ENCODE data around the gene SLC4A1AP. TPM values are rescaled to one million over a fixed set of nuclear protein-coding genes. Genes with fewer than 3 reads are reported as not detected.

Gene SLC4A1AP
- total RNA-seq, 1 experiment from 2014 or later = 29.7 TPM

DNA sequence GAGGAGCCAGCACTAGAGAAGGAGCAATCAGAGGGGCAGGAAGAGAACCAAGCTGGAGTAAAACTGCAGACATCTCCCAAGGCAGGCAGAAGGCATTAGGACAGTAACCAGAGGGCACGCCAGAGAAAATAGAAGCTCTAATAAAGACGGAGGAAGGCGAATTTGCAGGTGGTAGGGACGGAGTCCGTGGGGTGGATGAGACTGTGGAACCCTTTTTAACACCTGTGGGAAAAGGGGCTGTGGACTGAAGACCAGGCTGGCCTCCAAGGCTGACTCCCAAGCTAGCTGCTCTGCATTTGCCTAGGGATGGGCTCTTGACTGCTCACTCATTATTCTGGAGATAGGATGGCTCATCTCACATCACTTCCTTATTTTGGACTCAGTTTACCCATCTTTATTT lies 49.5 kb downstream of the SLC4A1AP start:
- ChIA-PET POLR2A (ENCODE audit: low non-redundant PET) (interaction anchor here (0.6 kb wide), 1 partner anchor 22 kb away, joined by 3 read pairs; no protein-coding TSS in a partner anchor), CTCF (interaction anchor here (0.6 kb wide), 1 partner anchor 11 kb away, joined by 3 read pairs; no protein-coding TSS in a partner anchor)
- intact Hi-C loops (cut with micrococcal nuclease; ENCODE audit: unreplicated experiment) = no loop called here

DNA sequence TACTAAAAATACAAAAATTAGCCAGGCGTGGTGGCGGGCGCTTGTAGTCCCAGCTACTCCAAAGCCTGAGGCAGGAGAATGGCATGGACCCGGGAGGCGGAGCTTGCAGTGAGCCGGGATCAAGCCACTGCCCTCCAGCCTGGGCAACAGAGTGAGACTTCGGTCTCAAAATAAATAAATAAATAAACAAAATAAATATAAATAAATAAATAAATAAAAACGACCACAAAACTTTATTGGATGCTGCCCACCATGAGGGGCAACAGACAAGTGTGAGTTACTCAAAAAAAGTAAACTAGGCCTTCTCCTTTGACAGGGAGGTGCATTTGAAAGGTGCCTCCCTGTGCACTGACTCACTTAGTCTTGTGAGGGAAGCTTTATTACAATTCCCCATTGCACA lies 50.4 kb downstream of the SLC4A1AP start:
- no peak for TF ChIP-seq EZH2 (IDR thresholded peaks at IDR 0.05; ENCODE audit: borderline replicate concordance, low read depth, low read length, poor library complexity, severe bottlenecking)
- TF ChIP-seq, protein P1, sequence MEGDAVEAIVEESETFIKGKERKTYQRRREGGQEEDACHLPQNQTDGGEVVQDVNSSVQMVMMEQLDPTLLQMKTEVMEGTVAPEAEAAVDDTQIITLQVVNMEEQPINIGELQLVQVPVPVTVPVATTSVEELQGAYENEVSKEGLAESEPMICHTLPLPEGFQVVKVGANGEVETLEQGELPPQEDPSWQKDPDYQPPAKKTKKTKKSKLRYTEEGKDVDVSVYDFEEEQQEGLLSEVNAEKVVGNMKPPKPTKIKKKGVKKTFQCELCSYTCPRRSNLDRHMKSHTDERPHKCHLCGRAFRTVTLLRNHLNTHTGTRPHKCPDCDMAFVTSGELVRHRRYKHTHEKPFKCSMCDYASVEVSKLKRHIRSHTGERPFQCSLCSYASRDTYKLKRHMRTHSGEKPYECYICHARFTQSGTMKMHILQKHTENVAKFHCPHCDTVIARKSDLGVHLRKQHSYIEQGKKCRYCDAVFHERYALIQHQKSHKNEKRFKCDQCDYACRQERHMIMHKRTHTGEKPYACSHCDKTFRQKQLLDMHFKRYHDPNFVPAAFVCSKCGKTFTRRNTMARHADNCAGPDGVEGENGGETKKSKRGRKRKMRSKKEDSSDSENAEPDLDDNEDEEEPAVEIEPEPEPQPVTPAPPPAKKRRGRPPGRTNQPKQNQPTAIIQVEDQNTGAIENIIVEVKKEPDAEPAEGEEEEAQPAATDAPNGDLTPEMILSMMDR (conservative IDR thresholded peaks at IDR 0.05; ENCODE audit: low read depth, low read length) = no peak
- Histone ChIP-seq H3K27ac (ENCODE audit: low read depth, low read length, poor library complexity, severe bottlenecking) (no peak overlapping the region), H3K9me3 (ENCODE audit: low read depth, low read length, poor library complexity, severe bottlenecking) (no peaks in the 10 kb centered on the region), H3K4me3 (ENCODE audit: low read depth, low read length, poor library complexity, severe bottlenecking) (no peak overlapping the region), H3K4me1 (ENCODE audit: insufficient read depth, low read length, poor library complexity, severe bottlenecking) (no peaks in the 10 kb centered on the region), H3K36me3 (ENCODE audit: insufficient read depth, low read length, poor library complexity, severe bottlenecking) (no peaks in the 10 kb centered on the region), H3K27me3 (replicated peaks; ENCODE audit: insufficient read depth, low read depth, low read length, poor library complexity) (no peaks in the 10 kb centered on the region)
- DNase-seq (ENCODE audit: low spot score) = no peak
- BruUV-seq (replicated peaks) = no TSS peak
- intact Hi-C loops (cut with micrococcal nuclease; ENCODE audit: unreplicated experiment) = no loop called here
- ChIA-PET POLR2A (ENCODE audit: low non-redundant PET) (no interaction called here), CTCF (interaction anchor here (1.1 kb wide), 1 partner anchor 10 kb away, joined by 3 read pairs; no protein-coding TSS in a partner anchor)

More for the DNA sequence above, 49.5 kb downstream of the SLC4A1AP start:
- no peak for TF ChIP-seq EZH2 (IDR thresholded peaks at IDR 0.05; ENCODE audit: borderline replicate concordance, low read depth, low read length, poor library complexity, severe bottlenecking)
- TF ChIP-seq, protein P1 (conservative IDR thresholded peaks at IDR 0.05; ENCODE audit: low read depth, low read length) = no peak
- Histone ChIP-seq H3K4me3 (ENCODE audit: low read depth, low read length, poor library complexity, severe bottlenecking) (no peak overlapping the region), H3K27ac (ENCODE audit: low read depth, low read length, poor library complexity, severe bottlenecking) (no peak overlapping the region), H3K27me3 (replicated peaks; ENCODE audit: insufficient read depth, low read depth, low read length, poor library complexity) (no peaks in the 10 kb centered on the region), H3K9me3 (ENCODE audit: low read depth, low read length, poor library complexity, severe bottlenecking) (no peaks in the 10 kb centered on the region), H3K36me3 (ENCODE audit: insufficient read depth, low read length, poor library complexity, severe bottlenecking) (no peaks in the 10 kb centered on the region), H3K4me1 (ENCODE audit: insufficient read depth, low read length, poor library complexity, severe bottlenecking) (no peaks in the 10 kb centered on the region)
- no TSS peak for BruUV-seq (replicated peaks)
- no peak for DNase-seq (ENCODE audit: low spot score)

DNA sequence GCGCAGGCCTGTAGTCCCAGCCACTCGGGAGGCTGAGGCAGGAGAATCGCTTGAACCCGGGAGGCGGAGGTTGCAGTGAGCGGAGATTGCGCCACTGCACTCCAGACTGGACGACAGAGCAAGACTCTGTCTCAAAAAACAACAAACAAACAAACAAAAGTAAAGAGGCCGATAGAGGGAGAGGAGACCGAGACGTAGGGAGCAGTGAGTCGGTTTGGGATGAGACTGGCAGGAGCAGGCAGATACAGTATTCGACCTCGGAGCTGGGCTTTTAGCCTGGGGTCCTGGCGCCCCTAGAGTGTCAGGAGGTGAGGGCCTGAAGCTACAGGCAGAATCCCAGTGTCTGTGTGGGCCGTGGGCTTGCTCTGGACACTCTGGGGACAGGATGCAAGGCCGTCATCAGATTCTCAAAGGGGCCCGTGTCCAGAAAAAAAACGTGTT lies 51.2 kb downstream of the SLC4A1AP start:
- no peaks in the 10 kb centered on the region for H3K36me3 ChIP-seq (ENCODE audit: insufficient read depth, low read length, poor library complexity, severe bottlenecking)
- ChIA-PET POLR2A (ENCODE audit: low non-redundant PET) (no interaction called here), CTCF (interaction anchor here (1.1 kb wide), 1 partner anchor 11 kb away, joined by 3 read pairs; no protein-coding TSS in a partner anchor)
- no TSS peak for BruUV-seq (replicated peaks)
- DNase-seq (ENCODE audit: low spot score) = no peak
- H3K4me1 ChIP-seq (ENCODE audit: insufficient read depth, low read length, poor library complexity, severe bottlenecking) = no peaks in the 10 kb centered on the region
- no peaks in the 10 kb centered on the region for H3K27me3 ChIP-seq (replicated peaks; ENCODE audit: insufficient read depth, low read depth, low read length, poor library complexity)
- intact Hi-C loops (cut with micrococcal nuclease; ENCODE audit: unreplicated experiment) = no loop called here
- H3K27ac ChIP-seq (ENCODE audit: low read depth, low read length, poor library complexity, severe bottlenecking) = no peak overlapping the region
- TF ChIP-seq, protein P1 (conservative IDR thresholded peaks at IDR 0.05; ENCODE audit: low read depth, low read length) = no peak
- TF ChIP-seq EZH2 (IDR thresholded peaks at IDR 0.05; ENCODE audit: borderline replicate concordance, low read depth, low read length, poor library complexity, severe bottlenecking) = no peak
- H3K4me3 ChIP-seq (ENCODE audit: low read depth, low read length, poor library complexity, severe bottlenecking) = peak overlapping the region; percentile 39
- no peaks in the 10 kb centered on the region for H3K9me3 ChIP-seq (ENCODE audit: low read depth, low read length, poor library complexity, severe bottlenecking)

All from A673 (cell line).